TTC549 (cell line): ENCODE results near the gene GRSF1.
"Not testable (repeated sequence)": the region's sequence is repeated elsewhere in the genome, so short reads cannot be mapped to it uniquely, and the experiment has no call there.

Experiments used
- FAIRE-seq: peaks from 2 replicates; lab custom pipeline; 2012; peaks lifted over from hg19 to GRCh38; lab: Jason Lieb, UNC

The GRSF1 gene, protein sequence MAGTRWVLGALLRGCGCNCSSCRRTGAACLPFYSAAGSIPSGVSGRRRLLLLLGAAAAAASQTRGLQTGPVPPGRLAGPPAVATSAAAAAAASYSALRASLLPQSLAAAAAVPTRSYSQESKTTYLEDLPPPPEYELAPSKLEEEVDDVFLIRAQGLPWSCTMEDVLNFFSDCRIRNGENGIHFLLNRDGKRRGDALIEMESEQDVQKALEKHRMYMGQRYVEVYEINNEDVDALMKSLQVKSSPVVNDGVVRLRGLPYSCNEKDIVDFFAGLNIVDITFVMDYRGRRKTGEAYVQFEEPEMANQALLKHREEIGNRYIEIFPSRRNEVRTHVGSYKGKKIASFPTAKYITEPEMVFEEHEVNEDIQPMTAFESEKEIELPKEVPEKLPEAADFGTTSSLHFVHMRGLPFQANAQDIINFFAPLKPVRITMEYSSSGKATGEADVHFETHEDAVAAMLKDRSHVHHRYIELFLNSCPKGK

DNA sequence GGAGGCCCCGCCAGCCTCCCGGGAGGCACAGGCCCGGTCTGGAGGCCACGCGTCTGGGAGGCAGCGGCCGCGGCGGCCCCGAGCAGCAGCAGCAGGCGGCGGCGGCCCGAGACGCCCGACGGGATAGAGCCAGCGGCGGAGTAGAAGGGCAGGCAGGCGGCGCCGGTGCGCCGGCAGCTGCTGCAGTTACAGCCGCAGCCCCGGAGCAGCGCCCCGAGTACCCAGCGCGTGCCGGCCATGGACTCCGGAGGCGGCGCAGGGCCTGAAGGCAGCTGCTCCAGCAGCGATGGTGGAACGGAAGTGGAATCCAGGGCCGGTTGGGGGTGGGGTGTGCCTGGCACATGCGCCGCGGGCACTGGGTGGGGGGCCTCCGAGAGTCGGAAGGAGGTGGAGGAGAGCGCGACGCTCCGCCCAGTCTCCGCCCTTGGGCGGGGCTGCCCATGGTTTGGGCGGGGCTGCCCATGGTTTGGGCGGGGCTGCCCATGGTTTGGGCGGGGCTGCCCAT, at the start of gene GRSF1:
GRSF1 (minus strand) TSS at position 302 of the 505 bp plus-strand sequence; CDS start at position 239, 63 bp downstream.
- FAIRE-seq = no peak

DNA sequence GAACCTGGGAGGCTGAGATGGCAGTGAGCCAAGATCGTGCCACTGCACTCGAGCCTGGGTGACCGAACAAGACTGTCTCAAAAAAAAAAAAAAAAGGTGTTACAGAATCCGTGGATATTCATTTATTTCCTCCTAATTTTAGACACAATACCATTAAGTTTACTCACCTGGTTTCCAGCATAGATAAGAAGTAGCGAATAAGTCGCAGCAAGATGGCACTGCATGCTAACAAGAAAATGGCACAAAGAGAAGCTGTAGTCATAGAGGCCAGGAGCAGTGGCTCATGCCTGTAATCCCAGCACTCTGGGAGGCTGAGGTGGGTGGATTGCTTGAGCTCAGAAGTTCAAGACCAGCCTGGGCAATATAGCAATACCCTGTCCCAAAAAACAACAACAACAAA, 45.5 kb upstream of the GRSF1 start:
- no peak for FAIRE-seq

DNA sequence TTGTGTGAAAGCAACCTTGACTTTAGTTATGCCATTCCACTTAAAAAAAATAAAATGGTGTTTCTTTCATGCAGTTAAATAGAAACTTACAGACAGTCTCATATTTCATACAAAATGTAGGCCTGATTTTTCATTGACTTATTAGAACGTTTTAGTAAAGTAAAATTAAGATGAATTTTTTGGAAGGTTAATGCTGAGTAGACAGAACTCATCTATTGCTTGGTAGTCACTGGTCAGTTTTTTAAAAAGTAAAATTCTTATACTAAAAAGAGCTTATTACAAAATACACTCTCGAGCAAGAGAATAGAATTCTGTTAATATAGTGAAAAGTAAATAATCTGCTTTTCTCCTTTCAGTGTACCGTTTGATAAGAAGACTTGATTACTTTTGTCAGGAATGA, 41.0 kb upstream of the GRSF1 start:
- no peak for FAIRE-seq

DNA sequence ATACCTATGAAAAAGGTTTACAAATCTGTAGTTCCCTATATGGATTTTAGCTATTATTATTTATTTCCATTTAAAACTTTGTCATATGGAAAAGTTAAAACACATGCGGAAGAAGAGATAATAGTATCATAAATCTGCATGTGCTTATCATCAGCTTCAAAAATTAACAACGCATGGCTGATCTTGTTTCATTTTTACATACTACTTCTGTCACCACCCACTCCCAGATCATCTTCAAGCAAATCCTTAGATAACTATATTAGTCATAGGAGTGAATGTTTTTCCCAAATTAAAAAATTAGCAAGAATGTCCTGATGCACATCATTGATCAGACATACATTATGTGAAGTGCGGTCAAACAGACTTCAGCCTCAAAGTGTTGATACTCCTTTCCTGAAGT, 37.9 kb upstream of the GRSF1 start:
- FAIRE-seq = no peak

DNA sequence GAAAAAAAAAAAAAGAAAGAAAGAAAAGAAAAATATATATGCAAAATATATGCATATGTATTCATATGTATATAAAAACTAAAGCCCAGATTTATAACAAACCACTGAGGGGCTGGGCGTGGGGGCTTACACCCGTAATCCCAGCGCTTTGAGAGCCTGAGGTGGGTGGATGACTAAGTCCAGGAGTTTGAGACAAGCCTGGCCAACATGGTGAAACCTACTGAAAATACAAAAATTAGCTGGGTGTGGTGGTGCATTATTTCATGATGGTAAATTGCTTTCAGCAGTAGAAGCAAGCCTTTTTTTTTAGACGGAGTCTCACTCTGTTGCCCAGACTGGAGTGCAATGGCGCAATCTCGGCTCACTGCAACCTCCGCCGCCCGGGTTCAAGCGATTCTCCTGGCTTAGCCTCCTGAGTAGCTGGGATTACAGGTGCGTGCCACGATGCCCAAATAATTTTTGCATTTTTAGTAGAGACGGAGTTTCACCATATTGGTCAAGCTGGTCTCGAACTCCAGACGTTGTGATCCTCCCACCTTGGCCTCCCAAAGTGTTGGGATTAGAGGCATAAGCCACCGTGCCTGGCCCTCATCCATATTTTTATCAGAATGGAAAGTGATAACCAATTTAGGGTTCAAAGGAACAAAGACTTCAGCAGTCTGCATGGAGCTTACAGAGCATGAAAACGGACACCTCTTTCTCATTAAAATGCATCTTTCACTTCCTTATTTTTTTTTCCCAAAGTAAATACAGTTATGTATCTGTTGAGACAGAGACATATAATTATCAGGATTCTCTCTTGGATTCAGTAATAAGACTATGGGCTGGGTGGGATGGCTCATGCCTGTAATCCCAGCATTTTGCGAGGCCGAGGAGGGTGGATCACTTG, 34.8 kb upstream of the GRSF1 start:
- FAIRE-seq = no peak

DNA sequence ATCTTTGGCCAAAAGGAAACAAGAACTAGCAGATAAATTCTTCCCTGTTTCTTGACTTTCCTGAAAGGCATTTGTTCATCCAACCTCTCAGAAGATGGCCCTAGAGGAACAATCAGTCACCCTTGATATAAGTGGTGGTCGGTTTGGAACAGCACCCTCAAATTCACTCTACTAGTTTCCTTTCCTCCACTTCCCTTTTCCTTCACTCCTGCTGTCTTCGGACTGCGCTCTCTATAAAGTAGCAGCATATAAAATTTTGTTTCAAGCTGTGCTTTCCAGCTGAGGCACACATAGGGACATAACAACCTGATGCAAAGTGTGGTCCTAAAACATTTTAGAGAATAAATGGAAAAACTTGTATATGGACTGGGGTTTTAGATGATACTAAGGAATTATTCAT, 33.5 kb upstream of the GRSF1 start:
- no peak for FAIRE-seq

DNA sequence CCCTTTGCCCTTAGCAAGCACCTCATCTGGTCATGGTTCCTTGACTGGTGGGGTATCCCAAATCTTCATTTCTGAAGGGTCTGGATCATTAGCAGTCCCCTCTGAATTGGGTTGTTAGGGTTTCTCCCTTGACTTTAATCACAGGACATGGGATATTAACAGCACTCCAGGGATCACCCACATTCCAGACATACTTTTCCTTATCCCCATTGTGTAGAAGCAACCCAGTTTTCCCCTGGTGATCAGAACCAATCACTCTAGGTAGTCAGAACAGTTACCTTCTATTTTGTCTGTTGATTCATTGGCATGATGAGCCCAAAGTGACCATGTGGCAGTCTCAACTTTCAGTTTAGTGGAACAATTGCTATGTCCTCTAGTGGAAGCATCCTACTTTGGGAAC, 29.1 kb upstream of the GRSF1 start:
- no peak for FAIRE-seq

DNA sequence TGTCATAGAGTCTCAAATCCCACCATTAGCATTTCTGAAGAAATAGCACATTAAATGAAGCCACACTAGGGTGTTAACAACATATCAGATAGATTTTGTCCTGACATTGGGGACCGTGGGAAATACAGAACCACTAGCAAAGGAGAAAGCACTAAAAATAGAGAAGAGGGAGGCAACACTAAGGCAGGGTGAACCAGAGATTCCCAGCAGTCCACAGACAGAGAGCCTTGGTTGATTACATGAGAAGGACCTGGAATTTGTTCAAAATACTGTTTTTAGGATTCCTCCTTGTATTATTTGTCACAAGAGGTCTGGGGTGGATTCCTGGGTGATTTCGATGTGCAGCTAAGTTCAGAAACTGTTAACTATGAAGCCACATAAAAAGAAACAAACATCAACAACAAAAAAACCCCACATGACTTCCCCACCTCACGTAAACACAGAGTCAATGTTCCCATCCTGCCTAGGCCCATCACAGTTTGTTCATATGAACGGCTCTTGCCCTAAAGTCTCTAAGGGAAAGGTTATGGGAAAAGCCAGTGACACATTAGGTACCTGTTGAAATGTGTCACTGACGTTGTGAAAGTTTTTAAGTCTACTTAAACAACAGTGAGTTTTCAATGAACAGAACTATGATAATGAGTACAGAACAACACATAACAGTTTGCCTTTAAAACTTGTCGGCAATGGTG, 23.6 kb upstream of the GRSF1 start:
- no peak for FAIRE-seq

DNA sequence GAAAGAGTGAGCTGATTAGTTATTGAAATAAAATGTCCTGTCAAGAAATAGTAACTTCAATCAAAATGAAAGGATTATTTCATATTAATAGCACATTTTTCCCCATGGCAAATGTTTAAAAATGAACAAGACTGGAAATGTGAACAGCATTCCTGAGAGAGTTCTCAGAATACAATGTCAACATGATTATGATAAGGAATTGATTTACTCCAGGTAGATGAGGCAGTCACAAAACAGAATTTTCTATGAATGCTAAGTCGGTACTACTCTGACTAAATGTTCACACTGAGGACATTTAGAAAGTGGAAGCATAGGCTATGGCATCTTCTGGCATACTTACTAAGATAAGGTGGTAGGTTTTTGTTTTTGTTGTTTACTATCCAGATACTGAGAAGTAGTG, 19.4 kb upstream of the GRSF1 start:
- no peak for FAIRE-seq

DNA sequence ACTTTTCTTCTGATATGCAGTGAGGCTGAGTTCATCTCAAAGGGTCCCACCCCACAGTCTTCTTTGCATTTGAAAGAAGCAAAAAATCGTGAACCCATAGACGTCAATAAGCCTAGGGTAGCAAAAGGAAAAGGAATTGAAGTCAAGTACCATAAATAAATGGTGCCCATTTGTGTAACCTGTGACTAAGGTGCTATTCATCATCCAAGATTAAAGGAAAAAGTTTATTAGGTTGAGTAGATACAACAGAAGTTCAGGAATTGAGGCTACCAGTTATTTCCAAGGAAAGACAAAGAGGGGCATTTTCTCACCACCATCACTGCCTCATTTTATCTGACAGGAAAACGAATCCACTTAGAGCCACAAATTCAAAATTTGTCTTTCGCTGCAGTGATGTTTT, 18.8 kb upstream of the GRSF1 start:
- no peak for FAIRE-seq

DNA sequence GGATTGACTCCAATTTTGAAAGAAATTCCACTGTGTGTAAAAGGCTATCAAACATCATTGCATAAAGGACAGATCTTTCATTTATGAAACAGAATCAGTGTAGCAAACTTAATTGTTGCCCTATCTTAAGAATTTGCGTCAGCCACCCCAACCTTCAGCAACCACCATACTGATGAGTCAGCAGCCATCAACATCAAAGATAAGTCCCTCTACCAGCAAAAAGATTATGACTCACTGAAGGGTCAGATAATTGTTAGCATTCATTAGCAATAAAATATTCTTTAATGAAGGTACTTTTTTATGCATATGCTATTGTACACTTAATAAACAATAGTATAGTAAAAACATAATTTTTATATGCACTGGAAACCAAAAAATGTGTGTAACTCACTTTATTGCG, 15.8 kb upstream of the GRSF1 start:
- no peak for FAIRE-seq

DNA sequence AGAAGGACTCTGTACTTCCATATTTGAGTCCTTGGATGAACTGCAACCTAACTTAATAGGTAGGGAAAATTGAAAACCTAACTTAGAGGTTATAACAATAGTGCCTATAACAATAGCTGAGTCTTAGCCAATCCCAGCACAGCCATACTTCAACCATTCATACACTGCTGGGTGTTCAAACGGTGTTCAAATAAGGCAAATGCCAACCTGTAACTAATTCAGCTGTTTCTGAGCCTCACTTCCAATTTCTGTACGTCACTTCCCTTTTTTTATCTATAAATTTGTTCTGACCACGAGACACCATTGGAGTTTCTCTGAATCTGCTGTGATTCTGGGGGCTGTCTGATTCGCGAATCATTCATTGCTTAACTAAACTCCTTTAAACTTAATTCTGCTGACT, 9.6 kb upstream of the GRSF1 start:
- no peak for FAIRE-seq

DNA sequence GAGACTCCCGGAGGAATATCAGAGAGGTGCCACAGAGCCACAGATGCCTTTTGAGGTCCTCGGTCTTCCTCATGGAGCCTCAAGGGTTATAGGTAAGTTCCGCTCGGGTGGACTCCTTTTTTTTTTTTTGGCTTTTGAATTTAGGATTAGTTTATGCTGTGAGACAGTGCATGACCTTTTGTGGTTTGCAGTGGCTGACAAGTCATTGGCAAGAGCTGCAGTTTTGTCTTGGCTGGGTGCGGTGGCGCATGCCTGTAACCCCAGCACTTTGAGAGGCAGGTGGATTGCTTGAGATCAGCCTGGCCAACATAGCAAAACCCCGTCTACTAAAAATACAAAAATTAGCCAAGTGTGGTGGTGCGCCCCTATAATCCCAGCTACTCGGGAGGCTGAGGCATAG, 4.5 kb upstream of the GRSF1 start:
- no peak for FAIRE-seq

DNA sequence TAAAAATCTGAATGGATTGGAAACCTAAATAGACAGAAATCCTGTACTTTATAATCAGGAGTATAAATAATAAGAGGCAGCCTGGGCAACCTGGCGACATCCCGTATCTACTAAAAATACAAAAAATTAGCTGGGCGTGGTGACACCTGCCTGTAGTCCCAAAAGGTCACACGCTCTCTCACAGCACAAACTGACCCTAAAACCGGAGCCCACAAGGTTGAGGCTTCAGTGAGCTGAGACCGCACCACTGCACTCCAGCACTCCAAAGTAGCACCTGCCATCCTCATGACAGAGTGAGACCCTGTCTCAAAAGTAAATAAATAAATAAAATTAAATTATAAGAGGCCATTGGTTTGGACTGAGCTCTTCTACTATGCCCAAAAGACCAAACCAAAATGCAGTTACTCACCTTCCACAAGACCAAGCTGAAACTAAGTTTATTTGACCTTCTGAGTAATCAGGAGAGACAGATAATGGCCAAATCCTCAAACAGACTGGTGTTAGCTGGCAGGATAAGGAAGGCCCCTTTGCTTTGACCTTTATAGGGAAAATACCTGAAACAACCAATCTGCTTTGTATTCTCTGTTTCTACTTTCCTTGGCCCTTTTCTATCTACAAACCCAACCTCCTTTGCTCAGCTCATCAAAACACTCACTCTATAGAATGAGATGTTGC, 3.2 kb upstream of the GRSF1 start:
- no peak for FAIRE-seq

DNA sequence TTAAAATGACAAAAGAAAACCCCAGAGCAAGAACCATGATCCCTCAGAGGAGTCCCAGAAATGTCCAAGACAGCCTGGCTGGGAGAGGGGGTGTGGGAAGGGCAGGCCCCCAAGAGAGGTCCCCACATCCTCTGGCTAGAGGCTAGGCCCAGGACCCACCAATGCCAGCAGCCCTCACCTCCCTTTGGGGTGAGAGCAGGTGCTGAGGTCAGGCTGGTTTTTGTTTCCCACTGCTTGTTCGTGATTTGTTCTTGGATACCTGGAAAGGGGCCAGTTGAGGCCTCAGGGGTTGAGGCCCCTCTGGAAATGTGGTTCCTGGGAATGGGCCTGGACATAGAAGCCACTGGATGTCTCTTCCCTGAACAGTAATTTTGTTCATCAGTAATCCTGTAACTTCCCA, 2.3 kb upstream of the GRSF1 start:
- FAIRE-seq = no peak

DNA sequence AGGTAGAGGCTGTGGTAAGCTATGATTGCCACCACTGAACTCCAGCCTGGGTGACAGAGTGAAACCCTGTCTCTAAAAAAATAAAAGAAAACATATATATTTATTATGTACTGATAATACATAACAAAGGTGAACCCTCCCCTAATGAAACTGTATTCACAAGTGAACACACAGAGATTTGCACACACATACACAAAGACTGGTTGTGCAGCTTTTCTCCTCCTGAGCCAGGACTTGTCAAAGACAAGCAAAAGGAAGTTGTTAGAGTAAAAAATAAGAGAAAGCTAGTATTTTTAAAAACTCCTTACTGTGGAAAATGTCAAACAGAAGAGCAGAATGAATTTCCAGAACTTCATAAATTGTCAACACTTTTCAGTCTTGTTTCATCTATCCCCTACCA, 1.5 kb upstream of the GRSF1 start:
- FAIRE-seq = no peak

DNA sequence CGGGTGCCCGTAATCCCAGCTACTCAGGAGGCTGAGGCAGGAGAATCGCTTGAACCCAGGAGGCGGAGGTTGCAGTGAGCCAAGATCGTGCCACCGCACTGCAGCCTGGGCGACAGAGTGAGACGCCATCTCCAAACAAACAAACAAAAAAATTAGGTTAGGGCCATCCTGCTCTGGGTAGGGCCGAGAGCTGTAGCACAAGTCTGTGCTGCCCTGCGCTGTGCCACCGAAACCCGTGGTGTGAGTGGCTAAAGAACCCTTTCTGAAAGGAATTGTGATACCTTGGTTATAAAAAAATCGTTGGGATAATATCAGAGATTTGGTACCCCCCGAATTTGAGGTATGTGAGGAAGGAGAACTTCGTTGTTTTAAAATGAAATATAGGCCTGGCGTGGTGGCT, 941 bp upstream of the GRSF1 start:
- FAIRE-seq = not testable (repeated sequence)

DNA sequence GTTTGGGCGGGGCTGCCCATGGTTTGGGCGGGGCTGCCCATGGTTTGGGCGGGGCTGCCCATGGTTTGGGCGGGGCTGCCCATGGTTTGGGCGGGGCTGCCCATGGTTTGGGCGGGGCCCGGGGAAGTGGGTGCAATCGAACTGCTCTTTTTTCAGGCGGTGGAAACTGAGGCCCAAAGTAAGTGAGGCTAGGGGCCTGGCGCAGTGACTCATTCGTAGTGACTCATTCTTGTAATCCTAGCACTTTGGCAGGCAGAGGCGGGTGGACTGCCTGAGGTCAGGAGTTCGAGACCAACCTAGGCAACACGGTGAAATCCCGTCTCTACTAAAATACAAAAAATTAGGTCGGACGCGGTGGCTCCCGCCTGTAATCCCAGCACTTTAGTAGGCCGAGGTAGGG, 447 bp upstream of the GRSF1 start:
- not testable (repeated sequence) for FAIRE-seq

DNA sequence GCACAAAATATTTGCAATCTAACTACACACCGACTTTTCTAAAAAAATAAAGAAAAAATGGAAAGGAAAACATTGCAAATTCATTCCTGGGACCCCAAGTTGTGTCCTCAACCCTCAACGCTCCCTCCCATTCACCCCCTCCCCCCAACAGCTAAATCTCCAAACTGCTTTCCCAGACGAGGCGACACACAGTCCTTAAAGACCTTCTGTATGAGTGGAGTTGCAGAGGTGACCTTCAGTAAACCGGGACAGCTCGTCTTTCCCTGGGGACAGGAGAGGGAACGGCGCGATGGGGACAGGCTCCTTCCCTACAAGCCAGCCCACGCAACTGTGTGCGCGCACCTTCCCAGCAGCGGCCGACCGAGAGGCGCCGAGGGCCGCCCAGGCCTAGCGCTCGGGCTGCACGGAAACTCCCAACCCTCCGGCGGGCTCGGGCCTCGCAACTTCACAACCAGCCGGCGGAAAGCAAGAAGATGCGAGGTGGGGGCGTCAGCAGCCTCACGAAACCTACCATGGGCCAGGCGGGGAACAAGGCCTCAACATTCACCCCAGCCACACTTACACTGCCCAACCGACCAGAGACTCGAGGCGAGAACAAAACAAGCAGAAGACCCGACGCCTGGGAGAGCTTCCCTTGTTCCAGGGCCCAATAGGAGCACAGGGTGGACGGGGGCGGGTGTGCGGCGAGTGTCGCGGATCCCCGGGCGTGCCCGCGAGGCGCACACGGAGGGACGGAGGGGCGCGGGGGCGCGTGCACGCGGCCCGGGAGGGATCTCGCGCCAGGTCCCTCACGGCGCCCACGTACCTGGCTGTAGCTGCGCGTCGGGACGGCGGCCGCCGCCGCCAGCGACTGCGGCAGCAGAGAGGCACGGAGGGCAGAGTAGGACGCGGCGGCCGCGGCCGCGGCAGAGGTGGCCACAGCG, 763 bp downstream of the GRSF1 start:
- no peak for FAIRE-seq

DNA sequence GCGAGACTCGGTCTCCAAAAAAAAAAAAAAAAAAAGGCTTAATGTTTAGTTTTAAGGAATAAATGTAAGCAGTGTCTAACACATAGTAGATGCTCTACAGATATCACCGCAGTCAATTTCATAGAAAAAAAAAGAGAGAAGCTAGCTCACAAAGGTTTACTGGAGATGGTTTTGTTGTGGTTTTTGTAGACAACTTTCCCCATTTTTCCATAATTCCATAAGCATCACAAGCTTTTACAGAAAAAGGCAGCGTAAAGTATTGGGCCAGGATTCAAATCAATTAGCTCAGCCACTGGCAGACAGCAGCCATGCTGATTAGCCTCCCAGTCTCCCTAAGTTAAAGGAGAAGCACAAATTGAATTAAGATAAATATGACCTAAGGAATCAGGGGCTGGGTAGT, 1.5 kb downstream of the GRSF1 start:
- FAIRE-seq = no peak

DNA sequence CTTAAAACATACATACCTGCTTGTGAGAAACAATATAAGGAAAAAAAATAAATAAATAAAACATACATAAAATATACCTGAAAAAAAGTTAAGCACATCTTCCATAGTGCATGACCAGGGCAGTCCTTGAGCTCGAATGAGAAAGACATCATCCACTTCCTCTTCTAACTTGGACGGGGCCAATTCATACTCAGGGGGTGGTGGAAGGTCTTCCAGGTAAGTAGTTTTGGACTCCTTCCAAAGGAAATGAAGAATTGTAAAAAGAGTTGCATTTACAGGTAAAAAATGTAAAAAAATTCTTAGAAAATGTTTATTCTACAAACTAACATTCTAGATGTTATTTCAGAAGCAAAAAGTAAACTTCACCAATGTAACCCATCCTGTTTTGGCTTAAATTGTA, 3.6 kb downstream of the GRSF1 start:
- no peak for FAIRE-seq
